ENCODE results near the gene CNN2. TPM values are rescaled to one million over a fixed set of nuclear protein-coding genes. Genes with fewer than 3 reads are reported as not detected.

Gene CNN2
- total and polyA plus RNA-seq, 9 of the 15 experiments (the other 6 are each of a cell fraction or from before 2014, with no cell fraction given), result 12.1 to 174 (median 52.7) TPM

GRCh38 chr19:982567-983170, 43.7 kb upstream of the CNN2 start (continued):
- TF ChIP-seq, protein P1, sequence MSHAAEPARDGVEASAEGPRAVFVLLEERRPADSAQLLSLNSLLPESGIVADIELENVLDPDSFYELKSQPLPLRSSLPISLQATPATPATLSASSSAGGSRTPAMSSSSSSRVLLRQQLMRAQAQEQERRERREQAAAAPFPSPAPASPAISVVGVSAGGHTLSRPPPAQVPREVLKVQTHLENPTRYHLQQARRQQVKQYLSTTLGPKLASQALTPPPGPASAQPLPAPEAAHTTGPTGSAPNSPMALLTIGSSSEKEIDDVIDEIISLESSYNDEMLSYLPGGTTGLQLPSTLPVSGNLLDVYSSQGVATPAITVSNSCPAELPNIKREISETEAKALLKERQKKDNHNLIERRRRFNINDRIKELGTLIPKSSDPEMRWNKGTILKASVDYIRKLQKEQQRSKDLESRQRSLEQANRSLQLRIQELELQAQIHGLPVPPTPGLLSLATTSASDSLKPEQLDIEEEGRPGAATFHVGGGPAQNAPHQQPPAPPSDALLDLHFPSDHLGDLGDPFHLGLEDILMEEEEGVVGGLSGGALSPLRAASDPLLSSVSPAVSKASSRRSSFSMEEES (CRISPR knock-in tag; IDR thresholded peaks at IDR 0.05), result no peak
- TF ChIP-seq ZNF717 (CRISPR knock-in tag; IDR thresholded peaks at IDR 0.05), result no peak
- no peak for TF ChIP-seq ZNF23 (CRISPR knock-in tag; IDR thresholded peaks at IDR 0.05)
- TF ChIP-seq ELF2 (CRISPR knock-in tag; IDR thresholded peaks at IDR 0.05), result no peak
- TF ChIP-seq POU5F1 (IDR thresholded peaks at IDR 0.05; ENCODE audit: borderline replicate concordance, low read depth, low read length, partially characterized antibody), result no peak
- no peak for TF ChIP-seq GABPB2 (CRISPR knock-in tag; conservative IDR thresholded peaks at IDR 0.05)
- no peak for TF ChIP-seq SETDB1 (IDR thresholded peaks at IDR 0.05; ENCODE audit: low read length)
- TF ChIP-seq NBN (IDR thresholded peaks at IDR 0.05; ENCODE audit: low read depth), result no peak
- no peak for TF ChIP-seq ZC3H11A (IDR thresholded peaks at IDR 0.05; ENCODE audit: low read depth, low read length)
- TF ChIP-seq ZNF197 (CRISPR knock-in tag; IDR thresholded peaks at IDR 0.05; ENCODE audit: low read depth), result no peak
- TF ChIP-seq, protein P2, sequence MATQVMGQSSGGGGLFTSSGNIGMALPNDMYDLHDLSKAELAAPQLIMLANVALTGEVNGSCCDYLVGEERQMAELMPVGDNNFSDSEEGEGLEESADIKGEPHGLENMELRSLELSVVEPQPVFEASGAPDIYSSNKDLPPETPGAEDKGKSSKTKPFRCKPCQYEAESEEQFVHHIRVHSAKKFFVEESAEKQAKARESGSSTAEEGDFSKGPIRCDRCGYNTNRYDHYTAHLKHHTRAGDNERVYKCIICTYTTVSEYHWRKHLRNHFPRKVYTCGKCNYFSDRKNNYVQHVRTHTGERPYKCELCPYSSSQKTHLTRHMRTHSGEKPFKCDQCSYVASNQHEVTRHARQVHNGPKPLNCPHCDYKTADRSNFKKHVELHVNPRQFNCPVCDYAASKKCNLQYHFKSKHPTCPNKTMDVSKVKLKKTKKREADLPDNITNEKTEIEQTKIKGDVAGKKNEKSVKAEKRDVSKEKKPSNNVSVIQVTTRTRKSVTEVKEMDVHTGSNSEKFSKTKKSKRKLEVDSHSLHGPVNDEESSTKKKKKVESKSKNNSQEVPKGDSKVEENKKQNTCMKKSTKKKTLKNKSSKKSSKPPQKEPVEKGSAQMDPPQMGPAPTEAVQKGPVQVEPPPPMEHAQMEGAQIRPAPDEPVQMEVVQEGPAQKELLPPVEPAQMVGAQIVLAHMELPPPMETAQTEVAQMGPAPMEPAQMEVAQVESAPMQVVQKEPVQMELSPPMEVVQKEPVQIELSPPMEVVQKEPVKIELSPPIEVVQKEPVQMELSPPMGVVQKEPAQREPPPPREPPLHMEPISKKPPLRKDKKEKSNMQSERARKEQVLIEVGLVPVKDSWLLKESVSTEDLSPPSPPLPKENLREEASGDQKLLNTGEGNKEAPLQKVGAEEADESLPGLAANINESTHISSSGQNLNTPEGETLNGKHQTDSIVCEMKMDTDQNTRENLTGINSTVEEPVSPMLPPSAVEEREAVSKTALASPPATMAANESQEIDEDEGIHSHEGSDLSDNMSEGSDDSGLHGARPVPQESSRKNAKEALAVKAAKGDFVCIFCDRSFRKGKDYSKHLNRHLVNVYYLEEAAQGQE (IDR thresholded peaks at IDR 0.05; ENCODE audit: borderline replicate concordance), result peak; percentile 95
- TF ChIP-seq, protein P2 (CRISPR knock-in tag; IDR thresholded peaks at IDR 0.05; ENCODE audit: low read depth), result no peak
- no peak for TF ChIP-seq POLR2H (tag; IDR thresholded peaks at IDR 0.05; ENCODE audit: low read depth)
- TF ChIP-seq ZNF76 (CRISPR knock-in tag; IDR thresholded peaks at IDR 0.05; ENCODE audit: borderline replicate concordance), result no peak
- no peak for TF ChIP-seq SNIP1 (IDR thresholded peaks at IDR 0.05; ENCODE audit: low read depth)
- TF ChIP-seq RBM22 (IDR thresholded peaks at IDR 0.05; ENCODE audit: low read depth, low read length, poor library complexity, severe bottlenecking), result no peak
- TF ChIP-seq ZNF347 (CRISPR knock-in tag; IDR thresholded peaks at IDR 0.05; ENCODE audit: low read depth), result no peak
- TF ChIP-seq BACH1 (tag; IDR thresholded peaks at IDR 0.05), result no peak
- TF ChIP-seq, protein P3, sequence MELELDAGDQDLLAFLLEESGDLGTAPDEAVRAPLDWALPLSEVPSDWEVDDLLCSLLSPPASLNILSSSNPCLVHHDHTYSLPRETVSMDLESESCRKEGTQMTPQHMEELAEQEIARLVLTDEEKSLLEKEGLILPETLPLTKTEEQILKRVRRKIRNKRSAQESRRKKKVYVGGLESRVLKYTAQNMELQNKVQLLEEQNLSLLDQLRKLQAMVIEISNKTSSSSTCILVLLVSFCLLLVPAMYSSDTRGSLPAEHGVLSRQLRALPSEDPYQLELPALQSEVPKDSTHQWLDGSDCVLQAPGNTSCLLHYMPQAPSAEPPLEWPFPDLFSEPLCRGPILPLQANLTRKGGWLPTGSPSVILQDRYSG (tag; conservative IDR thresholded peaks at IDR 0.05; ENCODE audit: low read depth), result no peak
